B cell (primary cell): Measurements from ENCODE around the gene ARHGDIB. TPM values are rescaled to one million over a fixed set of nuclear protein-coding genes. Genes with fewer than 3 reads are reported as not detected.

Experiments
- ATAC-seq: fragments of 200-7000 bp; cut with Tn5 transposase; one replicate; pipeline ENCODE4 v1.10.0; 2021; ENCODE audit warnings: low read depth, mild to moderate bottlenecking, moderate number of reproducible peaks, moderate library complexity
- CTCF ChIA-PET: fragments of 350-600 bp; sonication (Branson Sonifier 250); formaldehyde crosslinking; loops from one replicate; lab custom pipeline; 2021; ENCODE audit warnings: antibody characterized with exemption, inconsistent platforms; lab: Charles Lee
- POLR2A ChIA-PET: fragments of 350-600 bp; sonication (Branson Sonifier 250); formaldehyde crosslinking; loops from one replicate; lab custom pipeline; 2021; ENCODE audit warnings: antibody characterized with exemption; lab: Charles Lee
- DNase-seq: peaks from one replicate; pipeline ENCODE4 v3.0.0; 2013
- H2AFZ ChIP-seq: 2 replicates; pipeline ENCODE4 v1.6.1; 2012; ENCODE audit warnings: mild to moderate bottlenecking, low read depth, low read length; ENCODE audit not compliant: insufficient read depth, poor library complexity, severe bottlenecking
- H3K27ac ChIP-seq, 2 donors: 1 replicate in 1 of 2; 2 replicates in 1 of 2; pipeline ENCODE4 v1.5.1; 2012 to 2013; ENCODE audit warnings: low read length in 2 of 2, mild to moderate bottlenecking in 2 of 2, moderate library complexity in 1 of 2
- H3K27me3 ChIP-seq, 4 experiments: fragments of 200-600 bp in 1 of 4; sonication (generic) in 1 of 4; replicated peaks in 1 of 4; 1 replicate in 2 of 4; 2 replicates in 2 of 4; pipeline versions ENCODE4 v1.6.1 to v1.7.0; 2013 to 2016; ENCODE audit warnings: low read length in 3 of 4, mild to moderate bottlenecking in 2 of 4, mixed read lengths in 1 of 4, moderate library complexity in 1 of 4; ENCODE audit not compliant: insufficient read depth in 4 of 4, control insufficient read depth in 3 of 4; ENCODE audit errors: control extremely low read depth in 1 of 4
- H3K36me3 ChIP-seq, 2 experiments: replicated peaks in 1 of 2; 1 replicate in 1 of 2; 2 replicates in 1 of 2; pipeline versions ENCODE4 v1.6.1 to v1.7.1; 2013; ENCODE audit warnings: low read length in 1 of 2; ENCODE audit not compliant: insufficient read depth in 2 of 2, control insufficient read depth in 1 of 2; ENCODE audit errors: control extremely low read depth in 1 of 2, extremely low read depth in 1 of 2
- H3K4me1 ChIP-seq, 2 donors: fragments of 200-600 bp in 1 of 2; sonication (generic) in 1 of 2; 1 replicate in 1 of 2; 2 replicates in 1 of 2; pipeline versions ENCODE4 v1.5.1 to v1.6.1; 2013 to 2017; ENCODE audit warnings: low read length in 2 of 2; ENCODE audit not compliant: control insufficient read depth in 2 of 2, insufficient read depth in 2 of 2
- H3K4me2 ChIP-seq: replicated peaks from 2 replicates; pipeline ENCODE3; 2012; ENCODE audit warnings: mild to moderate bottlenecking, low read depth, low read length; ENCODE audit not compliant: poor library complexity, severe bottlenecking
- H3K4me3 ChIP-seq, 5 experiments: fragments of 200-600 bp in 1 of 5; sonication (generic) in 1 of 5; 1 replicate in 3 of 5; 2 replicates in 2 of 5; pipeline versions ENCODE4 v1.5.1 to v1.7.0; 2011 to 2016; ENCODE audit warnings: low read length in 4 of 5, mild to moderate bottlenecking in 4 of 5, low read depth in 2 of 5, control low read depth in 1 of 5, moderate library complexity in 1 of 5; ENCODE audit not compliant: insufficient read depth in 1 of 5; ENCODE audit errors: control extremely low read depth in 1 of 5, extremely low read depth in 1 of 5
- H3K79me2 ChIP-seq: fragments of 200-600 bp; sonication (generic); one replicate; pipeline ENCODE4 v1.6.0; 2016; ENCODE audit warnings: low read length; ENCODE audit not compliant: control insufficient read depth, insufficient read depth
- H3K9ac ChIP-seq: fragments of 200-600 bp; sonication (generic); 2 replicates; pipeline ENCODE4 v1.6.1; 2017; ENCODE audit warnings: mild to moderate bottlenecking, low read length, moderate library complexity
- H3K9me3 ChIP-seq, 3 donors: one replicate each; pipeline versions ENCODE4 v1.6.1 to v1.7.1; 2013; ENCODE audit warnings: low read length in 2 of 3; ENCODE audit not compliant: control insufficient read depth in 2 of 3, insufficient read depth in 1 of 3; ENCODE audit errors: control extremely low read depth in 1 of 3
- H4K20me1 ChIP-seq: 2 replicates; pipeline ENCODE4 v1.6.0; 2012; ENCODE audit warnings: mild to moderate bottlenecking, low read length; ENCODE audit not compliant: insufficient read depth, control insufficient read depth, poor library complexity, severe bottlenecking
- H3K27ac Mint-ChIP-seq: one replicate; pipeline ENCODE4 v1.8.0; 2021; ENCODE audit warnings: mixed read lengths
- H3K27me3 Mint-ChIP-seq: one replicate; pipeline ENCODE4 v1.8.0; 2021; ENCODE audit warnings: mixed read lengths
- H3K4me1 Mint-ChIP-seq: one replicate; pipeline ENCODE4 v1.8.0; 2021; ENCODE audit warnings: mixed read lengths
- H3K4me3 Mint-ChIP-seq: one replicate; pipeline ENCODE4 v1.8.0; 2021; ENCODE audit warnings: mixed read lengths
- H3K9me3 Mint-ChIP-seq: one replicate; pipeline ENCODE4 v1.8.0; 2022; ENCODE audit warnings: mixed read lengths; ENCODE audit not compliant: insufficient read depth
- CTCF ChIP-seq: fragments of 200-600 bp; IDR thresholded peaks from one replicate; pipeline ENCODE4 v1.8.0; 2022; ENCODE audit warnings: antibody characterized with exemption, mild to moderate bottlenecking
- EZH2 ChIP-seq: IDR thresholded peaks from 2 replicates; pipeline ENCODE4 v1.6.1; 2012; ENCODE audit warnings: borderline replicate concordance, low read depth, mild to moderate bottlenecking, moderate library complexity, low read length; ENCODE audit not compliant: insufficient read depth, poor library complexity, severe bottlenecking
- WGBS: methylation state at CpG from one replicate; pipeline ENCODE4 v1.1.5; 2013; ENCODE audit warnings: missing lambda C conversion rate; ENCODE audit not compliant: insufficient coverage; 5-methylcytosine and 5-hydroxymethylcytosine counted together
- intact Hi-C: fragments of 100-400 bp; cut with micrococcal nuclease; formaldehyde crosslinking; loops from one replicate; pipeline ENCODE4 v1.10.0; 2022
- polyA plus RNA-seq: library from polyadenylated mRNA; depleted of rRNA; stranded (reverse); fragments of >200 nt; gene quantifications from 2 replicates; pipeline ENCODE4 v1.2.3, GENCODE V29; 2012
- total RNA-seq, 2 donors: library from RNA; stranded (reverse); fragments of 120-200 nt in 1 of 2; gene quantifications; 1 replicate in 1 of 2; 2 replicates in 1 of 2; pipeline versions ENCODE4 v1.2.3 to v1.2.4, GENCODE V29; 2013 to 2022

Gene ARHGDIB
- total and polyA plus RNA-seq, 2 donors (not counting 1 experiment from before 2014, with no cell fraction given) = 514 to 826 TPM

GRCh38 chr12:14905269-14906004 lies 56.0 kb downstream of the ARHGDIB start:
- no peak for ATAC-seq
- Histone ChIP-seq H3K4me1 (peaks cover 0 to 5% of the 10 kb centered on the region in 2 donors), H3K4me3 (no peak overlapping the region), H3K36me3 (no peaks in the 10 kb centered on the region), H4K20me1 (no peaks in the 10 kb centered on the region), H3K27me3 (no peaks in the 10 kb centered on the region), H3K79me2 (no peaks in the 10 kb centered on the region), H3K9ac (no peak overlapping the region), H2AFZ (no peak overlapping the region), H3K27ac (no peak overlapping the region), H3K9me3 (no peaks in the 10 kb centered on the region), H3K4me2 (peak overlapping the region; percentile 37)
- no CpG with 5 or more reads among the region's 5 CpGs for WGBS
- Mint-ChIP-seq H3K9me3 (no peaks in the 10 kb centered on the region), H3K27ac (no peak overlapping the region), H3K4me3 (no peak overlapping the region), H3K4me1 (peaks cover 6% of the 10 kb centered on the region), H3K27me3 (no peaks in the 10 kb centered on the region)
- ChIA-PET POLR2A (no interaction called here), CTCF (no interaction called here)
- TF ChIP-seq CTCF (no peak), EZH2 (no peak)
- intact Hi-C loops = no loop called here
- DNase-seq = no peak

- intact Hi-C loops = no loop called here
- H3K4me1 Mint-ChIP-seq = peaks cover 6% of the 10 kb centered on the region
- H3K9me3 Mint-ChIP-seq = no peaks in the 10 kb centered on the region
- ChIA-PET POLR2A (no interaction called here), CTCF (interaction anchor here (0.8 kb wide), 1 partner anchor 91 kb away, joined by 3 read pairs; no protein-coding TSS in a partner anchor)
- no peak for TF ChIP-seq CTCF
- no peak for TF ChIP-seq EZH2
- no peaks in the 10 kb centered on the region for H3K27me3 Mint-ChIP-seq
- no peaks in the 10 kb centered on the region for H3K79me2 ChIP-seq
- WGBS = 92% methylated on average over 4 of the region's 8 CpGs
- no peaks in the 10 kb centered on the region for H3K36me3 ChIP-seq
- H3K9me3 ChIP-seq = no peaks in the 10 kb centered on the region
- H3K27ac Mint-ChIP-seq = no peak overlapping the region
- DNase-seq (no peak), ATAC-seq (no peak)
- H3K27me3 ChIP-seq = no peaks in the 10 kb centered on the region
- peaks cover 0 to 5% of the 10 kb centered on the region in 2 donors for H3K4me1 ChIP-seq
- no peak overlapping the region for H3K4me3 ChIP-seq
- no peaks in the 10 kb centered on the region for H4K20me1 ChIP-seq
- H3K4me3 Mint-ChIP-seq = no peak overlapping the region
- H2AFZ ChIP-seq = no peak overlapping the region
- no peak overlapping the region for H3K27ac ChIP-seq
- no peak overlapping the region for H3K9ac ChIP-seq
- H3K4me2 ChIP-seq = peak overlapping the region; percentile 37
These were observed 56.5 kb downstream of the ARHGDIB start for GRCh38 chr12:14904854-14905253.
